ENCODE measurements around the gene UST.

UST gene

GRCh38 chr6:148947621-148948444 is 201.0 kb downstream of the UST start:
- H4K20me1 ChIP-seq (ENCODE audit: insufficient read depth, low read length, poor library complexity, severe bottlenecking), result no peaks in the 10 kb centered on the region
- H3K27me3 ChIP-seq (ENCODE audit: insufficient read depth, low read length, poor library complexity, severe bottlenecking), result no peaks in the 10 kb centered on the region
- H3K4me2 ChIP-seq (ENCODE audit: low read depth, low read length, poor library complexity, severe bottlenecking), result no peak overlapping the region
- H3K9me2 ChIP-seq (replicated peaks; ENCODE audit: low read depth, low read length), result no peaks in the 10 kb centered on the region
- TF ChIP-seq CTCF (conservative IDR thresholded peaks at IDR 0.05; ENCODE audit: low read length), result peak; percentile 92
- TF ChIP-seq EZH2phosphoT487 (IDR thresholded peaks at IDR 0.05; ENCODE audit: borderline replicate concordance), result no peak
- no peaks in the 10 kb centered on the region for H3F3A ChIP-seq (ENCODE audit: low read depth)
- H2AFZ ChIP-seq (ENCODE audit: low read length), result no peak overlapping the region
- no peak overlapping the region for H3K9ac ChIP-seq (ENCODE audit: low read depth, low read length, poor library complexity, severe bottlenecking)
- no peak overlapping the region for H3K4me3 ChIP-seq (ENCODE audit: low read length, poor library complexity, severe bottlenecking)
- H3K36me3 ChIP-seq (ENCODE audit: insufficient read depth, low read length), result no peaks in the 10 kb centered on the region
- peaks cover 12% of the 10 kb centered on the region for H3K4me1 ChIP-seq (ENCODE audit: insufficient read depth, low read length, poor library complexity, severe bottlenecking)
- no peaks in the 10 kb centered on the region for H3K9me3 ChIP-seq (ENCODE audit: insufficient read depth, low read depth, low read length)
- H3K79me2 ChIP-seq (ENCODE audit: insufficient read depth, low read length), result no peaks in the 10 kb centered on the region

DNA sequence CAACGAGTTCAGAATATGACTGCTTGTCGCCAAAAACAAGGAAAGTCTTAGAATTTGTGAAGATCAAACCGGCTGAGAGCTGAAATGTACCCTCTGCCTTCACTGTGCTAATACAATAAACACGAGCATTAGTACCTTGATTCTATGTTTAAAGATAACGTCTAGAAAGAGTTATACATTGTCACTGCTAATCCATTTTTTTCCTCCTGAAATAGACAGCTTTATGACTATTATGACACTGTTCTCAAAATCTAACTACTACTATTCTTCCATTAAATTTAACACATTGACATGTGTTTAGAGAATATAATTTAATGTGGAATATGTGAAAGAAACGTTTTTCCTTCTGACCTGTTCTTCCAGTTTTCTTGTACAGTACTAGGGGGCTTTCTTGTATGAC is 204.8 kb downstream of the UST start:
- no peaks in the 10 kb centered on the region; the same call in 1 of the 2 replicates for H3K9me3 ChIP-seq (ENCODE audit: insufficient read depth, low read depth, low read length)
- H3K4me1 ChIP-seq (ENCODE audit: insufficient read depth, low read length, poor library complexity, severe bottlenecking), result peaks cover 10% of the 10 kb centered on the region
- no peaks in the 10 kb centered on the region for H3K9me2 ChIP-seq (replicated peaks; ENCODE audit: low read depth, low read length)
- no peaks in the 10 kb centered on the region for H4K20me1 ChIP-seq (ENCODE audit: insufficient read depth, low read length, poor library complexity, severe bottlenecking)
- H2AFZ ChIP-seq (ENCODE audit: low read length), result no peak overlapping the region
- no peaks in the 10 kb centered on the region for H3K79me2 ChIP-seq (ENCODE audit: insufficient read depth, low read length)
- no peak for TF ChIP-seq CTCF (conservative IDR thresholded peaks at IDR 0.05; ENCODE audit: low read length)
- TF ChIP-seq EZH2phosphoT487 (IDR thresholded peaks at IDR 0.05; ENCODE audit: borderline replicate concordance), result no peak
- H3K27me3 ChIP-seq (ENCODE audit: insufficient read depth, low read length, poor library complexity, severe bottlenecking), result no peaks in the 10 kb centered on the region
- H3K4me3 ChIP-seq (ENCODE audit: low read length, poor library complexity, severe bottlenecking), result no peak overlapping the region
- H3K9ac ChIP-seq (ENCODE audit: low read depth, low read length, poor library complexity, severe bottlenecking), result no peak overlapping the region
- no peak overlapping the region for H3K4me2 ChIP-seq (ENCODE audit: low read depth, low read length, poor library complexity, severe bottlenecking)
- H3F3A ChIP-seq (ENCODE audit: low read depth), result no peaks in the 10 kb centered on the region
- H3K36me3 ChIP-seq (ENCODE audit: insufficient read depth, low read length), result peaks cover 2% of the 10 kb centered on the region; the same call in 1 of the 2 replicates

GRCh38 chr6:148952147-148953035 is 205.6 kb downstream of the UST start:
- Histone ChIP-seq H3K9me3 (ENCODE audit: insufficient read depth, low read depth, low read length) (no peaks in the 10 kb centered on the region; the same call in 1 of the 2 replicates), H3F3A (ENCODE audit: low read depth) (no peaks in the 10 kb centered on the region), H3K27me3 (ENCODE audit: insufficient read depth, low read length, poor library complexity, severe bottlenecking) (no peaks in the 10 kb centered on the region), H3K4me1 (ENCODE audit: insufficient read depth, low read length, poor library complexity, severe bottlenecking) (peaks cover 10% of the 10 kb centered on the region), H3K36me3 (ENCODE audit: insufficient read depth, low read length) (peaks cover 2% of the 10 kb centered on the region; the same call in 1 of the 2 replicates), H3K9me2 (replicated peaks; ENCODE audit: low read depth, low read length) (no peaks in the 10 kb centered on the region), H3K9ac (ENCODE audit: low read depth, low read length, poor library complexity, severe bottlenecking) (no peak overlapping the region), H4K20me1 (ENCODE audit: insufficient read depth, low read length, poor library complexity, severe bottlenecking) (no peaks in the 10 kb centered on the region), H3K4me3 (ENCODE audit: low read length, poor library complexity, severe bottlenecking) (no peak overlapping the region), H3K79me2 (ENCODE audit: insufficient read depth, low read length) (no peaks in the 10 kb centered on the region), H3K4me2 (ENCODE audit: low read depth, low read length, poor library complexity, severe bottlenecking) (no peak overlapping the region), H2AFZ (ENCODE audit: low read length) (no peak overlapping the region)
- TF ChIP-seq CTCF (conservative IDR thresholded peaks at IDR 0.05; ENCODE audit: low read length) (no peak), EZH2phosphoT487 (IDR thresholded peaks at IDR 0.05; ENCODE audit: borderline replicate concordance) (no peak)

All from Loucy (cell line).